Fibroblast of peridontal ligament (primary cell): ENCODE results near the gene SFRP5.

ENCODE experiments used
- DNase-seq: peaks from one replicate; pipeline ENCODE4 v3.0.0-alpha.2; 2010; ENCODE audit errors: extremely low read depth

Gene SFRP5

DNA sequence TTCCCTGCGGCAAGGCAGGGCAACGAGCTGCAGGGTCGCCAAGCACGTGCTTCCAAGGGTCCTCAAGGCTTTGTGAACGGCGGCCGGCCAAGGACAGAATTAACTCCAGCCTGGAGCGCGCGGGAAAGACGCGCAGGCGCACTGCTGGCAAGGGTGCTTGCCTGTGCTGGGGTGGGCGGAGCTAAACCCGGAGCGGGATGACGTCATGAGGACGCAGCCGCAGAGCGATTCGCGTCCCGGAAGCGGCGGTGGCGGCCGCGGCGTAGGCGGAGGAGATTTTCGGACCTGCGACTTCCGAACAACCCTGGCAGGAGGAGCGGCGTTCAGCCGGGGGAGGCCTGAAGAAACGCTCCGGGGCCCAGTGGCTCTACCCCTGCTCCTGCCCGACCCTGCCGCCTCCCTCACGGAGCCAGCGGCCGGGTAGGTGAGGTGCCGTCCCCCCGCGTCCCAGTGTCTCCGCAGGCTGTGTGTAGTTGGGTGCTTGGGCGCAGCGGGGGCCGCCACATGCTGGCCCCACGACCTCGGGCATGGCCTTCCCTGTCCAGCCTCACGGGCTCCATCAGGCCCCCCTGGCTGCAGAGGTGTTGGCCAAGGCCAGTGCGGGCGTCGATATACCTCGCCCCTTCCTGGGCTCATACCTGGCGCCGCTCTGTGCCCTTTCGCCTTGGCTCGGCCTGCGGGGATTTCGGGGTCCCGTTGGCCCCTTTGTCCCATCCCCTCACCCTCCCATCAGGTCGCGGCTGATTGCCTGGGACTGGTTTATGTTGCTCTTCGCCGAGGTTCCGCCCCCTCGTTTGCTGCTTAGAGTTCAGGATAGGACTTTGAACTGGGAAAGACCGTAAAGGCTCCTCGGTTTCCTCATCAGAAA is 34.7 kb downstream of the SFRP5 start, which contains the start of gene ZFYVE27:
Gene ZFYVE27, plus strand, starts transcription at position 227 of the 868 bp plus-strand sequence. CDS start 1,350 bp downstream, outside the sequence.
- peak; percentile 93 for DNase-seq

DNA sequence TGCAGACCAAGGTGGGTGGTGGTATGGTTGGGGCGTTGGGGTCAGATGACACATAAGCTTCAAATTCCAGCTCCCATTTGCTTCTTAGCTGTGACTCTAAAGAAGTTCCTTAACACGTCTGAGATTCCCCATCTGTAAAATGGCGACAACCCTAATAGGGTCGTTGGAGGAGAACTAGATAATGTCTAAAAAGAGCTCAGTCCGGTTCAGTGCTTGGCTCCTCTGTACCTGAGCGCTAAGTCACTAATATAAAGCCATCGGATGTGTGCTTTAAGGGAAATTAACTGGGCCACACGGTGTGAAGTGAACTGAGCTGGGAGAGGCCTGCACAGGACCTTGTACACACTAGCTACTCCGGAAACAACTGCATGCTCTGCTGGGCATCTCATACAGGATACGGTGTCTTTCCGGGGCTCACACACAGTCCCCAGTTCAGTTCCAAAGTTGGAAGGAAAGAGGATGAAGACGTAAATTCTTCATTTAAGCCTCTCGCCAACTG is 35.3 kb downstream of the SFRP5 start:
- DNase-seq: no peak

- DNase-seq: no peak
Measured at GRCh38 chr10:97734021-97734420, 37.8 kb downstream of the SFRP5 start.

GRCh38 chr10:97733256-97733655 is 38.5 kb downstream of the SFRP5 start:
- no peak for DNase-seq

DNA sequence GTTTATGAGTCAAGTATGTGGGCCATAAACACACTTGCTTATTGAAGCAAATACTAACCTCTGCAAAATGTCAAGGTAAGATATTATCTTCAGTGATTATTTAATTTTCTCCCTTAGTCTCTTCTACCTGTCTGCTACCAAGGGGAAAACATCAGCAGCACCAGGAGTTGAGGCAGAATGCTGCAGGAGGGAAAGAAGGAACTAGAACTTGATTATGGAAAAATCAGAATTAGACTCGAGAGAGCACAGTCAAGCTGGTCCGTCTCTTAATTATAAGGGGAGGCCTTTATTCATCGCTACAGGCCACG is 39.8 kb downstream of the SFRP5 start:
- DNase-seq: no peak

DNA sequence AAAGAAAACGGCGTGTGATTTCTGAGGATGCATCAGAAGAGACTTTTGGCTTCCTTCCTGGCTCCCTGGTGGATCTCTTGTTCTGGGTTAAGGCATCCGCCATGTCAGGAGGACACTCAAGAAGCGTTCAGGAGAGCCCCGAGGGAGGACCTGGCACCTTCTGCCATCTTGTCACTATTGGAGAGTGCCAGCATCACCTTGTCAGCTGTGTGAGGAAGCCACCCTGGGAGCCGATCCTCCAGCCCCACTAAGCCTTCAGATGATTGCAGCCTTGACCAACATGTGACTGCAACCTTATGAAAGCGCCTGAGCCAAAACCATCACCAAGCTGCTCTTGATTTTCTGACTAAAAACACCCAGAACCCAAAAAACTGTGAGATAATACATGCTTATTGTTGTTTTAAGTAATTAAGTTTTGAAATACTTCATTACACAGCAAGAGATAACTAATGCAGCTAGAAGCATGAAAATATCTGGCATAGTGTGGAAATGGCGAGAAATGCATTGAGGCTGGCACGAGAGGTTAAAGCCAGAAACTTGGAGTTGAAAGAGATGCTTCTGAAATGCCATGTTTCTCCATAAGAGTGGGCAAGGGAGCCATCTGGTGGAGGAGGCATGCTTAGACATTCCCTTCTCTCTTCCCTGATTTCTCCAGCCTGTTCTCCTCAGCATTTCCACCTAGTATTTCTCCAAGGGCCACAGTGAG is 40.3 kb downstream of the SFRP5 start:
- DNase-seq: peak; percentile 87

GRCh38 chr10:97729014-97729413 is 42.8 kb downstream of the SFRP5 start:
- no peak for DNase-seq

DNA sequence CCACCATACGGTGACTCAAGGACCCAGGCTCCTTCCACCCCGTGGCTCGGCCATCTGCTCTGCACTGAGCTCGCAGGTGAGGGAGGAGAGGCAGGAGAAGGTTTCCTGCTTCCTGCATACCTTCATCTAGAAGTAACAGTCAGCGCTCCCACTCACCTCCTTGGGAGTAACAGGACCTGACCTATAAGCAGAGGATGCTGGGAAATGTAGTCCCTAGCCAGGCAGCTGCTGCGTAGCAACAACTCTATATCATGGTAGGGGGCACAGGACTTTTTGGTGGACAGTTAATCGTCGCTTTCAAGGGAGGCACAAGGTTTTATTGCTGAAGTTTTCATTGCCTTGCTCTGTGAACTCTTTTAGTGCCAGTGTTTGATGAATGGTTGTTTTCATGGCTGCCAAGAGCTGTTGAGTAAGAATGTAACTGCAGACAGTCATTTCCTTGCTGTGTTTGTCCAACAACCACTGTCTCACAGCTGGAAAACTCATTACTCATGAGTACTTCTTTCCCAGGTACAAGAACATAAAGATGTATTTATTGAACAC is 45.1 kb downstream of the SFRP5 start:
- DNase-seq: peak; percentile 72

- DNase-seq: peak; percentile 55
Measured at GRCh38 chr10:97724341-97724941, 47.4 kb downstream of the SFRP5 start.

GRCh38 chr10:97723001-97723400 is 48.8 kb downstream of the SFRP5 start:
- no peak for DNase-seq

DNA sequence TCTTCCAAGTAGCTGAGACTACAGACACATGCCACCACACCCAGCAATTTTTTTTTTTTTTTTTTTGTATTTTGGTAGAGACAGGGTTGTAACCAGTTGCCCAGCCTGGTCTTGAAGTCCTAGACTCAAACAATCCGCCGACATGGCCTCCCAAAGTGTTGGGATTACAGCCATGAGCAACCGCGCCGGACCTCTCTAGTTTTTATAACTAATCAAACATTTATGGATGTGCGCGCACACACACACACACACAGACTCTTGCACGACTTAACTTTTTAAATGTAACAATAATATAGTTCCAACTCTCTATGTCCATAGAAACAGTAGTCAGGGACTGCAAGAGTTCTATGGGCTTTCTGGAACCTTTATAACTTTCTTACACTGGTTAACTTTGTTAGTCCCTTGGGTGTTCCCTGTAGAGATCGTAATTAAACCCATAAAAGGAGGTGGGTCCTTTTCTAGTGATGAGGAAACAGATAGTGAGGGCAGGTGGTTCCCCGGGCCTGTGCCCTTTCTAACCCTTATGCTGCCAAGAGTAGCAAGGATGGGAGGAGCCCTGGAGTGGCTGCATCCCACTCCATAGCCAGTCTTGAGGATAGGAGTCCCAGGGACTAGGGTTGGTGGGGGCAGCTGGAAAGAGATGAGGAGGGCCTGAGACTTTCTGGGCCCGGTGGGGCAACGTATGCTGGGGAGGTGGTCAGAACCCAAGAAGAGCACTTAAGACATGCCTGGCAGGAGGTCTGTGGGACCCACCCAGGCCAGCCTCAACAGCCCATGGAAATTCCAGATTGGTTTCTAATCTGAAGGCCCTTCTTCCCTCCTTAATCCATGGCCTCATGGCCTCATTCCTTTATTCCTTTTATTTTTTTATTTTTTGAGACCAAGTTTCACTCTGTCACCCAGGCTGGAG is 49.7 kb downstream of the SFRP5 start:
- DNase-seq: no peak

- no peak for DNase-seq
Measured at GRCh38 chr10:97719602-97720001, 52.2 kb downstream of the SFRP5 start.

GRCh38 chr10:97718659-97719142 is 53.1 kb downstream of the SFRP5 start:
- DNase-seq: peak; percentile 25

DNA sequence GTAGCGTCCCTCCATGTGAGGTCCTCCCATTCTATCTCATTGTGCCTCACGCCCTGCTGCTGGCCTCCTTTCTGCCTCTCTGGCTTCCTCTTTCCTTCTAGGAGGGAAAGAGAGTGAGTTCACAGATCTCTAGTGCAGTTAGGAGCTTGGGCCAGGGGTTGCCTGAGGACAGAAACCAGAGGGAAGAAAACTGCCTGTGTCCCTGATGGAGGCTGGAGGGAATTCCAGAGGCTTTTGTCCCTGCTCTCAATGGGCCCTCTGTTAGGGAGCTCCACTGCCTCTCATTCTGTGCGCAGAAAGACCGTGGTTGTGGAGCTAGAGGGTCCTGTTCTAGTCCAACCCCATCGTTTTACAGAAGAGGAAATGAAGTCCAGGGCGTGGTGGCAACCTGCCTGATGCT is 53.6 kb downstream of the SFRP5 start:
- DNase-seq: no peak

DNA sequence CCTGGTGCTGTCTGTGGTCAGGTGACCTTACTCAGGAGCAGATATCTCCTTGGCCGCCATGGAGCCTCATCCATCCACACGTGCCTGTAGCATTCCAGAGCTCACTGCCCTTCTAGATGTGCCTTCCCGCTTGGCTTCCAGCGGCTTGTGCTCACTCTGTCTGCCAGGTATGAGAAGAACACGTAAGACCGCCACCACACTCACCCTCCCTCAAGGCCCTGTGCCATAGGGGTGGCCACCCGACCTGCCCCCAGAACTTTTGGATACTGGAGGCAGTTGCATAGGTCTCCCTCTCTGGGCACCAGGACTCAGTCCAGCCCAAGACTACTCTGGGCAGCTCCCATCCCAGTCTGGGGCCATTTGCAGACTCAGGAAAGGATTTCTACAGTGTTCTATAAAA is 54.2 kb downstream of the SFRP5 start:
- DNase-seq: no peak
